ENCODE data around the gene EEFSEC.

EEFSEC gene

GRCh38 chr3:128356822-128357221, 203.5 kb downstream of the EEFSEC start:
- no peak for DNase-seq

- DNase-seq, result no peak
Observed at GRCh38 chr3:128357538-128357937, 204.3 kb downstream of the EEFSEC start.

- no peak for DNase-seq
Observed at GRCh38 chr3:128358156-128358895, 205.0 kb downstream of the EEFSEC start.

GRCh38 chr3:128359060-128359664, 205.9 kb downstream of the EEFSEC start:
- no peak for DNase-seq

GRCh38 chr3:128359846-128360642, 206.8 kb downstream of the EEFSEC start:
- no peak for DNase-seq

- no peak for DNase-seq
Observed at GRCh38 chr3:128360705-128361271, 207.5 kb downstream of the EEFSEC start.

GRCh38 chr3:128362026-128362965, 209.0 kb downstream of the EEFSEC start:
- DNase-seq, result no peak

- DNase-seq, result no peak
Observed at GRCh38 chr3:128364291-128364690, 211.0 kb downstream of the EEFSEC start.

GRCh38 chr3:128364808-128365360, 211.6 kb downstream of the EEFSEC start:
- no peak for DNase-seq

GRCh38 chr3:128366136-128366535, 212.9 kb downstream of the EEFSEC start:
- DNase-seq, result no peak

GRCh38 chr3:128366652-128367051, 213.4 kb downstream of the EEFSEC start:
- no peak for DNase-seq

GRCh38 chr3:128367221-128367620, 213.9 kb downstream of the EEFSEC start:
- DNase-seq, result no peak

GRCh38 chr3:128367761-128368160, 214.5 kb downstream of the EEFSEC start:
- no peak for DNase-seq

- DNase-seq, result no peak
Observed at GRCh38 chr3:128368626-128369025, 215.3 kb downstream of the EEFSEC start.

GRCh38 chr3:128369121-128369703, 215.9 kb downstream of the EEFSEC start:
- no peak for DNase-seq

GRCh38 chr3:128369881-128370642, 216.8 kb downstream of the EEFSEC start:
- DNase-seq, result no peak

- DNase-seq, result no peak
Observed at GRCh38 chr3:128372281-128372680, 219.0 kb downstream of the EEFSEC start.

- no peak for DNase-seq
Observed at GRCh38 chr3:128372707-128373533, 219.6 kb downstream of the EEFSEC start.

- no peak for DNase-seq
Observed at GRCh38 chr3:128374746-128375445, 221.6 kb downstream of the EEFSEC start.

All from NCI-H774 (cell line).